Cardiac fibroblast (primary cell): ENCODE measurements around the gene FRK.
A peak's percentile ranks its signal among the peaks of the same experiment; 100 is the strongest.

Source experiments
- DNase-seq, 2 donors: peaks; one replicate each; pipeline versions ENCODE4 v3.0.0 to v3.0.0-alpha.2; 2010; ENCODE audit warnings: low read depth in 2 of 2
- H3K4me3 ChIP-seq, 2 donors: replicated peaks in 1 of 2; 1 replicate in 1 of 2; 2 replicates in 1 of 2; pipeline ENCODE4 v1.5.1; 2011; ENCODE audit warnings: low read depth in 2 of 2, low read length in 2 of 2, mild to moderate bottlenecking in 2 of 2, moderate library complexity in 1 of 2
- TF ChIP-seq, protein P1 (sequence below): IDR thresholded peaks from one replicate; pipeline ENCODE4 v1.5.1; 2011; ENCODE audit warnings: low read depth, mild to moderate bottlenecking, low read length, inconsistent platforms

Gene FRK

GRCh38 chr6:116060572-116061283 is at the start of gene FRK:
Gene FRK (minus strand): TSS chr6:116060891. CDS start chr6:116060311, 580 bp downstream.
- peak; percentile 59 to 71 for DNase-seq
- TF ChIP-seq, protein P1, sequence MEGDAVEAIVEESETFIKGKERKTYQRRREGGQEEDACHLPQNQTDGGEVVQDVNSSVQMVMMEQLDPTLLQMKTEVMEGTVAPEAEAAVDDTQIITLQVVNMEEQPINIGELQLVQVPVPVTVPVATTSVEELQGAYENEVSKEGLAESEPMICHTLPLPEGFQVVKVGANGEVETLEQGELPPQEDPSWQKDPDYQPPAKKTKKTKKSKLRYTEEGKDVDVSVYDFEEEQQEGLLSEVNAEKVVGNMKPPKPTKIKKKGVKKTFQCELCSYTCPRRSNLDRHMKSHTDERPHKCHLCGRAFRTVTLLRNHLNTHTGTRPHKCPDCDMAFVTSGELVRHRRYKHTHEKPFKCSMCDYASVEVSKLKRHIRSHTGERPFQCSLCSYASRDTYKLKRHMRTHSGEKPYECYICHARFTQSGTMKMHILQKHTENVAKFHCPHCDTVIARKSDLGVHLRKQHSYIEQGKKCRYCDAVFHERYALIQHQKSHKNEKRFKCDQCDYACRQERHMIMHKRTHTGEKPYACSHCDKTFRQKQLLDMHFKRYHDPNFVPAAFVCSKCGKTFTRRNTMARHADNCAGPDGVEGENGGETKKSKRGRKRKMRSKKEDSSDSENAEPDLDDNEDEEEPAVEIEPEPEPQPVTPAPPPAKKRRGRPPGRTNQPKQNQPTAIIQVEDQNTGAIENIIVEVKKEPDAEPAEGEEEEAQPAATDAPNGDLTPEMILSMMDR: peak; percentile 32
- H3K4me3 ChIP-seq: peak within 1 kb of the TSS; percentile 40 to 48

- no peak for DNase-seq
- H3K4me3 ChIP-seq: no peak overlapping the region
- TF ChIP-seq, protein P1: no peak
Measured at GRCh38 chr6:116108836-116109235, 48.1 kb upstream of the FRK start.

- DNase-seq: peak; percentile 51 to 89
- TF ChIP-seq, protein P1: no peak
- no peak overlapping the region for H3K4me3 ChIP-seq
Measured at GRCh38 chr6:116106146-116106545, 45.5 kb upstream of the FRK start.

DNA sequence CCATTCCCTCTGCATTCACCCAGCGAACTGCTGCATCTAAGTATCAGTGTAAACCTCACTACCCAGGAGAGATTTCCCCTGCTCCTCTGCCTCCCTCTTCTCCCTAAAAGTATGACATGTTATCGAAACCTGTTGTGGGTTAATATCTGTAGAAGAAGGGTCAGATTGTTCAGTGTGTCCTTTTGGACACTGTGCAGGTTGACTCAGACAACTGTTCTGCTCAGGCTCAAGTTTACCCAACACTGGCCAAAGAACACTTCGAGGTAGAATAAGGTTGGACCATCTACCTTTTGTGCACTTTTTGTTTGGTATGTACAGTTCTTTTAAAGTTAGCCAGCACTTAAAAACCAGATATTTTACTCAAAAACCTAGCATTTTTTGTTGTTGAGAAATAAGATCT is 44.6 kb upstream of the FRK start:
- no peak overlapping the region for H3K4me3 ChIP-seq
- TF ChIP-seq, protein P1: no peak
- DNase-seq: no peak

- TF ChIP-seq, protein P1: no peak
- no peak for DNase-seq
- no peak overlapping the region for H3K4me3 ChIP-seq
Measured at GRCh38 chr6:116104636-116105035, 43.9 kb upstream of the FRK start.

- TF ChIP-seq, protein P1: no peak
- no peak for DNase-seq
- peak overlapping the region in 1 of 2 donors; percentile 8 for H3K4me3 ChIP-seq
Measured at GRCh38 chr6:116102873-116103272, 42.2 kb upstream of the FRK start.
